ENCODE measurements around the gene EPX. TPM values are rescaled to one million over a fixed set of nuclear protein-coding genes. Genes with fewer than 3 reads are reported as not detected.

EPX gene
- total RNA-seq, 1 experiment from 2014 or later, result not detected

DNA sequence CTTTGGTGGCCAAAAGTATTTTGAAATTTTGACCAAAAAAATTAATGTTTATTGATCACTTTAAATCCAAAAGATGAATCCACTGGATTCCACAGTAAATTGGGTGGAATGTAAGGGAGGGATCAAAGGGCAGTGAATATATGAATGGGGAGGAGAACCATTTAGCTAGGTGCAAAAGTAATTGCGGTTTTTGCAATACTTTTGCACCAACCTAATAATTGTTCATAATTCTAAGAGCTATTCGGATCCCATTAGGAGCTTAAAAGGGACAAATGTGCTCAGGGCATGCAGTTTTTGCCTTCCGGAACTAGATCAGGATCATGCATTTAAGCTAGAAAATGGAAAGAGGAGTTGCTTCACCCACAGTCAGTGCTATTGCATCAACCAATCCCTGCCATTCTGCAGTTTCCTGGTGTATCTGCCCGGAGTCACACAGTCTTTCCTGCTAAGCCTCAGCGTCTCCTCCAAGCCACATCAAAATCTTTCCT, 45.7 kb downstream of the EPX start, which contains the start of gene LPO:
TSS of gene LPO (plus strand) at position 438 of the 488 bp plus-strand sequence. CDS start 4,396 bp downstream, outside the sequence.
- H3K36me3 ChIP-seq (ENCODE audit: low read depth, low read length), result no peaks in the 10 kb centered on the region
- intact Hi-C loops (cut with micrococcal nuclease), result no loop called here

GRCh38 chr17:58239987-58240386, 47.5 kb downstream of the EPX start:
- no peaks in the 10 kb centered on the region for H3F3A ChIP-seq (ENCODE audit: low read length, unreplicated experiment)
- ATAC-seq (no peak), DNase-seq (no peak)
- ChIA-PET CTCF (no interaction called here), POLR2A (ENCODE audit: unreplicated experiment) (no interaction called here)
- no peaks in the 10 kb centered on the region for H3K36me3 ChIP-seq (ENCODE audit: low read depth, low read length)
- no peak overlapping the region for H3K27ac ChIP-seq (ENCODE audit: low read length)
- peaks cover 7% of the 10 kb centered on the region; the same call in 1 of the 2 replicates for H3K4me1 ChIP-seq (ENCODE audit: insufficient read depth, low read length)
- no peak overlapping the region for H2AFZ ChIP-seq (ENCODE audit: low read length)
- no peaks in the 10 kb centered on the region for H3K9me2 ChIP-seq (replicated peaks; ENCODE audit: low read length)
- H3K79me2 ChIP-seq (ENCODE audit: low read length), result no peaks in the 10 kb centered on the region
- H3K9me3 ChIP-seq (ENCODE audit: low read length), result no peaks in the 10 kb centered on the region
- no peak overlapping the region for H3K4me2 ChIP-seq (ENCODE audit: low read length)
- H3K27me3 ChIP-seq (ENCODE audit: low read length), result peaks cover 73% of the 10 kb centered on the region
- BruUV-seq (replicated peaks), result no TSS peak
- intact Hi-C loops (cut with micrococcal nuclease), result no loop called here
- H3K9ac ChIP-seq (ENCODE audit: low read length), result no peak overlapping the region
- no peak overlapping the region for H3K4me3 ChIP-seq (ENCODE audit: low read length)
- H4K20me1 ChIP-seq (ENCODE audit: low read length), result no peaks in the 10 kb centered on the region
- TF ChIP-seq EZH2 (IDR thresholded peaks at IDR 0.05; ENCODE audit: low read length, unreplicated experiment), result no peak
- TF ChIP-seq CTCF (conservative IDR thresholded peaks at IDR 0.05; ENCODE audit: low read depth, low read length), result no peak
- TF ChIP-seq EZH2phosphoT487 (IDR thresholded peaks at IDR 0.05; ENCODE audit: borderline replicate concordance, low read length), result no peak

More for the DNA sequence above, 45.7 kb downstream of the EPX start, which contains the start of gene LPO:
- no peak for DNase-seq
- Histone ChIP-seq H3K9ac (ENCODE audit: low read length) (no peak within 1 kb of the TSS), H3K4me3 (ENCODE audit: low read length) (no peak within 1 kb of the TSS), H3K27ac (ENCODE audit: low read length) (no peak within 1 kb of the TSS), H3K4me1 (ENCODE audit: insufficient read depth, low read length) (peaks cover 7% of the 10 kb centered on the region; the same call in 1 of the 2 replicates), H3K27me3 (ENCODE audit: low read length) (peaks cover 77% of the 10 kb centered on the region), H2AFZ (ENCODE audit: low read length) (no peak within 1 kb of the TSS), H4K20me1 (ENCODE audit: low read length) (no peaks in the 10 kb centered on the region), H3K4me2 (ENCODE audit: low read length) (no peak within 1 kb of the TSS), H3K9me2 (replicated peaks; ENCODE audit: low read length) (no peaks in the 10 kb centered on the region), H3K79me2 (ENCODE audit: low read length) (no peaks in the 10 kb centered on the region), H3K9me3 (ENCODE audit: low read length) (no peaks in the 10 kb centered on the region), H3F3A (ENCODE audit: low read length, unreplicated experiment) (no peaks in the 10 kb centered on the region)
- ChIA-PET POLR2A (ENCODE audit: unreplicated experiment) (no interaction called here), CTCF (no interaction called here)
- ATAC-seq, result no peak
- no TSS peak for BruUV-seq (replicated peaks)
- no peak for TF ChIP-seq EZH2 (IDR thresholded peaks at IDR 0.05; ENCODE audit: low read length, unreplicated experiment)
- no peak for TF ChIP-seq CTCF (conservative IDR thresholded peaks at IDR 0.05; ENCODE audit: low read depth, low read length)
- no peak for TF ChIP-seq EZH2phosphoT487 (IDR thresholded peaks at IDR 0.05; ENCODE audit: borderline replicate concordance, low read length)

- CTCF ChIA-PET, result no interaction called here
- Histone ChIP-seq H3K9ac (ENCODE audit: low read length) (no peak overlapping the region), H3K4me1 (ENCODE audit: insufficient read depth, low read length) (peaks cover 7% of the 10 kb centered on the region; the same call in 1 of the 2 replicates), H3K9me3 (ENCODE audit: low read length) (no peaks in the 10 kb centered on the region), H3K27me3 (ENCODE audit: low read length) (peaks cover 51% of the 10 kb centered on the region), H3K79me2 (ENCODE audit: low read length) (no peaks in the 10 kb centered on the region), H3K27ac (ENCODE audit: low read length) (no peak overlapping the region), H3F3A (ENCODE audit: low read length, unreplicated experiment) (no peaks in the 10 kb centered on the region), H3K9me2 (replicated peaks; ENCODE audit: low read length) (no peaks in the 10 kb centered on the region), H3K36me3 (ENCODE audit: low read depth, low read length) (no peaks in the 10 kb centered on the region), H3K4me3 (ENCODE audit: low read length) (no peak overlapping the region), H2AFZ (ENCODE audit: low read length) (no peak overlapping the region), H4K20me1 (ENCODE audit: low read length) (no peaks in the 10 kb centered on the region), H3K4me2 (ENCODE audit: low read length) (no peak overlapping the region)
- peak; percentile 54 for DNase-seq
- POLR2A ChIA-PET (ENCODE audit: unreplicated experiment), result interaction anchor here (0.6 kb wide), 1 partner anchor 216 kb away, joined by 4 read pairs; no protein-coding TSS in a partner anchor
- no peak for TF ChIP-seq CTCF (conservative IDR thresholded peaks at IDR 0.05; ENCODE audit: low read depth, low read length)
- TF ChIP-seq EZH2phosphoT487 (IDR thresholded peaks at IDR 0.05; ENCODE audit: borderline replicate concordance, low read length), result no peak
- TF ChIP-seq EZH2 (IDR thresholded peaks at IDR 0.05; ENCODE audit: low read length, unreplicated experiment), result no peak
- no TSS peak for BruUV-seq (replicated peaks)
- intact Hi-C loops (cut with micrococcal nuclease), result no loop called here
- peak; percentile 33 for ATAC-seq
Measured at GRCh38 chr17:58242171-58242784, 49.8 kb downstream of the EPX start.
